GM06990 (cell line): ENCODE measurements around the gene PRXL2A.

ENCODE experiments used
- DNase-seq: peaks from one replicate; pipeline ENCODE4 v3.0.0-alpha.2; 2011; ENCODE audit not compliant: insufficient read length; ENCODE audit errors: extremely low read depth
- H3K27me3 ChIP-seq: replicated peaks from 2 replicates; pipeline ENCODE4 v1.6.0; 2011; ENCODE audit warnings: low read length; ENCODE audit not compliant: control insufficient read depth, insufficient read depth
- H3K36me3 ChIP-seq: 2 replicates; pipeline ENCODE4 v1.5.1; 2011; ENCODE audit warnings: low read length; ENCODE audit not compliant: control insufficient read depth, insufficient read depth
- H3K4me3 ChIP-seq: replicated peaks from 2 replicates; pipeline ENCODE4 v1.5.1; 2011; ENCODE audit warnings: low read depth, mild to moderate bottlenecking, control low read depth, low read length
- TF ChIP-seq, protein P1 (sequence below): IDR thresholded peaks from 2 replicates; pipeline ENCODE4 v1.5.1; 2011; ENCODE audit warnings: low read length, control low read depth, mild to moderate bottlenecking, inconsistent platforms; ENCODE audit not compliant: insufficient read depth, poor library complexity, severe bottlenecking

PRXL2A gene

DNA sequence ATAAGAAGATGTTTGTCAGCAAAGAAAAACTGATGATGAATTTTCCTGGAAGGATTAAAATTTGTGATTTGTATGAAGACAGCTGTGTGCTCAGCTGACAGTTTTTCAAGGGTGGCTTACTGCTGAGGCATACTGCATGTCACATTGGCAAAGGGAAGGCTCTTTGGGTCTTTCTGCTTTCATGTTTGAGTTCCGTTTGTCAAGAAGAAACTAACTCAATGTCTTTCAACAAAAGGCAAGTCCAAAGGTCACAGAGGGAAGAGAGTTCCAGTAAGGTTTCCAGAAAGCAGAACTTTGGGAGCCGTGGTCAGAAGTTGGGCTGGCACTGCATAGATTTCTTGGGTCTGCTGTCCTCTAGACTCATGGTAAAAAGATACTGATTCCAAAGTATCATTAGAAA lies 34.8 kb upstream of the PRXL2A start:
- TF ChIP-seq, protein P1, sequence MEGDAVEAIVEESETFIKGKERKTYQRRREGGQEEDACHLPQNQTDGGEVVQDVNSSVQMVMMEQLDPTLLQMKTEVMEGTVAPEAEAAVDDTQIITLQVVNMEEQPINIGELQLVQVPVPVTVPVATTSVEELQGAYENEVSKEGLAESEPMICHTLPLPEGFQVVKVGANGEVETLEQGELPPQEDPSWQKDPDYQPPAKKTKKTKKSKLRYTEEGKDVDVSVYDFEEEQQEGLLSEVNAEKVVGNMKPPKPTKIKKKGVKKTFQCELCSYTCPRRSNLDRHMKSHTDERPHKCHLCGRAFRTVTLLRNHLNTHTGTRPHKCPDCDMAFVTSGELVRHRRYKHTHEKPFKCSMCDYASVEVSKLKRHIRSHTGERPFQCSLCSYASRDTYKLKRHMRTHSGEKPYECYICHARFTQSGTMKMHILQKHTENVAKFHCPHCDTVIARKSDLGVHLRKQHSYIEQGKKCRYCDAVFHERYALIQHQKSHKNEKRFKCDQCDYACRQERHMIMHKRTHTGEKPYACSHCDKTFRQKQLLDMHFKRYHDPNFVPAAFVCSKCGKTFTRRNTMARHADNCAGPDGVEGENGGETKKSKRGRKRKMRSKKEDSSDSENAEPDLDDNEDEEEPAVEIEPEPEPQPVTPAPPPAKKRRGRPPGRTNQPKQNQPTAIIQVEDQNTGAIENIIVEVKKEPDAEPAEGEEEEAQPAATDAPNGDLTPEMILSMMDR = no peak
- Histone ChIP-seq H3K36me3 (no peaks in the 10 kb centered on the region), H3K27me3 (no peaks in the 10 kb centered on the region), H3K4me3 (no peak overlapping the region)
- DNase-seq = no peak

DNA sequence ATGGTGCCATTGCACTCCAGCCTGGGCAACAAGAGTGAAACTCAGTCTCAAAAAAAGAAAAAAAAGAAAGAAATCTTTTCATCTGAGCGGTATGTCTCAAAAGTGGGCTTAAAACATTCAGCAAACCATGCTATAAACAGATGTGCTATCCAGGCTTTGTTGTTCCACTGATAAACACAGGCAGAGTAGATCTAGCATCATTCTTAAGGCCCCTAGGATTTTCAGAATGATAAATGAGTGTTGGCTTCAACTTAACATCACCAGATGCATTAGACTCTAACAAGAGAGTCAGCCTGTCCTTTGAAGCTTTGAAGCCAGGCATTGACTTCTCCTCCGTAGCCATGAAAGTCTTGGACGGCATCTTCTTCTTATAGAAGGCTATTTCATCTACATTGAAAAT lies 28.6 kb upstream of the PRXL2A start:
- TF ChIP-seq, protein P1 = no peak
- H3K36me3 ChIP-seq = no peaks in the 10 kb centered on the region
- no peak for DNase-seq
- H3K27me3 ChIP-seq = no peaks in the 10 kb centered on the region
- no peak overlapping the region for H3K4me3 ChIP-seq

DNA sequence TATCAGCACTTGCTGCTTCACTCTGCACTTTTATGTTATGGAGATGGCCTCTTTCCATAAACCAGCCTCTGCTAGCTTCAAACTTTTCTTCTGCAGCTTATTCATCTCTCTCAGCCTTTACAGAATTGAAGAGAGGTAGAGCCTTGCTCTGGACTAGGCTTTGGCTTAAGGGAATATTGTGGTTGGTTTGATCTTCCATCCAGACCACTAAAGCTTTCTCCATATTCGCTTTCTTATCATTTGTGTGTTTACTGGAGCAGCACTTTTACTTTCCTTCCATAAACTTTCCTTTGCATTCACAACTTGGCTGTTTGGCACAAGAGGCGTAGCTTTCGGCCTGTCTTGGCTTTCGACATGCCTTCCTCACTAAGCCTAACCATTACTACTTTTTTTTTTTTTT lies 28.2 kb upstream of the PRXL2A start:
- no peak overlapping the region for H3K4me3 ChIP-seq
- no peak for DNase-seq
- TF ChIP-seq, protein P1 = no peak
- no peaks in the 10 kb centered on the region for H3K36me3 ChIP-seq
- no peaks in the 10 kb centered on the region for H3K27me3 ChIP-seq

DNA sequence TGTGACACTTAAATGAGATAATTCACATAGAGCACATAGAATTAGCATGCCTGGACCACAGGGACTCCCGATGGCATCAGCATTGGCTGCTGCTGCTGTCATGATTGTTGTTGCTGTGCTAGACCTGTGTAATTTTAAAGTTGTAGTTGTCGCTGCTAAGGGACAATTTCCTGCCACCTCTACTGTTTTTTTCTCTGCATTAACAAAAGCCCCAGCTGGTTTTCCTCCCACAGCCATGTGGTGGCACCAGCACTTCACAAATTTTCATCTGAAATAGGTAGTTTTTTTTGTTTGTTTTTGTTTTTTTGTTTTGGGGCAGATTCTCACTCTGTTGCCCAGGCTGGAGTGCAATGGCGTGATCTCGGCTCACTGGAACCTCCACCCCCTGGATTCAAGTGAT lies 25.4 kb upstream of the PRXL2A start:
- DNase-seq = no peak
- Histone ChIP-seq H3K4me3 (no peak overlapping the region), H3K27me3 (no peaks in the 10 kb centered on the region), H3K36me3 (no peaks in the 10 kb centered on the region)
- TF ChIP-seq, protein P1 = peak; percentile 69

DNA sequence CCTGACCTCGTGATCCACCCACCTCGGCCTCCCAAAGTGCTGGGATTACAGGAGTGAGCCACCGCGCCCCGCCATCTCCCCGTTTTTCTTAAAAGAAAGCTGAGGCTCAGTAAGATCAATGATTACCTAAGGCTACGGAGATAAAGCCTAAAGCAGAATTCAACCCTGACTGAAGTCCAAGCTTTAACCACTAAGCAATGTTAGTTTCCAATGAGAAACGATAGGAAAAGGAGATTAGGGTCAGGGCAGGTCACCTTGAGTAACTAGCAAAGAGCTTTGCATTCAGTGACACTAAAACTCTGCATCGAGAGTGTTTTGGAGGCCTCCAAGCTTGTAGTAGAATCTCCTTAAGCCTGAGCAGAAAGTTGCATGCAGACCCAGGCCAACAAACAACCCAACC lies 17.6 kb upstream of the PRXL2A start:
- no peak for DNase-seq
- TF ChIP-seq, protein P1 = no peak
- peaks cover 1% of the 10 kb centered on the region; the same call in 1 of the 2 replicates for H3K27me3 ChIP-seq
- H3K36me3 ChIP-seq = no peaks in the 10 kb centered on the region
- no peak overlapping the region for H3K4me3 ChIP-seq

DNA sequence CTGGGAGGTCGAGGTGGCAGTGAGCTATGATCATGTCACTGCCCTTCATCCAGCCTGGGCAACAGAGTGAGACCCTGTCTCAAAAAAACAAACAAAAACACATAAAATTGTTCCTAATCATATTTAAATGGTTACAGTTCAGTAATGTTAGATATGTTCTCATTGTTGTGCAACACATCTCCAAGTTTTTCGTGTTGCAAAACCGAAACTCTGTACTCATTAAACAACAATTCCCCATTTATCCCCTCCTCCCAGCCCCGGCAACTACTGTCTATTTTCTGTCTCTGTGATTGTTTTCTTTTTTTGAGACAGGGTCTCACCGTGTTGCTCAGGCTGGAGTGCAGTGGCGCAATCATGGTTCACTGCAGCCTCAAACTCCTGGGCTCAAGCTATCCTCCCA lies 16.1 kb upstream of the PRXL2A start:
- Histone ChIP-seq H3K4me3 (no peak overlapping the region), H3K27me3 (peaks cover 1% of the 10 kb centered on the region; the same call in 1 of the 2 replicates), H3K36me3 (no peaks in the 10 kb centered on the region)
- DNase-seq = no peak
- TF ChIP-seq, protein P1 = no peak
